ENCODE results near the gene OR10P1.

Gene OR10P1

DNA sequence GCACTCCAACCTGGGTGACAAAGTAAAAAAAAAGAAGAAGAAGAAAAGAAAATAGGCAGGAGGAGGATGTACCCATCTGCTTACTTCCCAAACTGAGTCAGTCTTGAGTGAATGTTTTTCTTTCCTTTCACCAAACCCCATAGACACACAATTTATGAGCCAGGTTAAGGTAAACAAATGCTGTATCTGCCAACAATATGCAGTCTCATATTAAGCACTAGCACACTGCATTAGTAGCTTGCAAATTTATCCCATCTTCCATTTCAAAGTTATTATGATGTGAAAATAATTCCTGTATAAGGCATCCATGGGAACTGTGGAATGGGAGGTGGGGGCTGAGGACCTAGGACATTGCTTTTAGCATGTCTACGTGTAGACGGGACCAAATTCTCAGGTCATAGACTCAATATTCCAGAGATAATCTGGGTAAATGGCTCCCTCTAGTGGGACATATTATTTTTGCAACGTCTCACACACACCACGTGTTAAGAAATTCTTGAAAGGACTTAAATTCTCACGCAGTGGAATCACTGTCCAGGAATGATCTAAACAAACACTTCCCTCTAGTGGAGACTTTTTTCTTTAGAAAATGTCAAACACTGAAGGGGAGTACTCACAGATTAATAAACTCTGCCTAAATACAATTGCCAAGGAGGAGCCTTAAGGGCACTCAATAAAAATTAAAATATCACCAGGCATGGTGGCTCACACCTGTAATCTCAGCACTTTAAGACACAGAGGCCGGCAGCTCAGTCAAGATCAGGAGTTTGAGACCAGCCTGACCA lies 17.1 kb upstream of the OR10P1 start:
- no peak for DNase-seq
- H3K27ac ChIP-seq, result no peak overlapping the region
- peaks cover 0 to 22% (median 16%) of the 10 kb centered on the region in 3 donors for H3K9me3 ChIP-seq

DNA sequence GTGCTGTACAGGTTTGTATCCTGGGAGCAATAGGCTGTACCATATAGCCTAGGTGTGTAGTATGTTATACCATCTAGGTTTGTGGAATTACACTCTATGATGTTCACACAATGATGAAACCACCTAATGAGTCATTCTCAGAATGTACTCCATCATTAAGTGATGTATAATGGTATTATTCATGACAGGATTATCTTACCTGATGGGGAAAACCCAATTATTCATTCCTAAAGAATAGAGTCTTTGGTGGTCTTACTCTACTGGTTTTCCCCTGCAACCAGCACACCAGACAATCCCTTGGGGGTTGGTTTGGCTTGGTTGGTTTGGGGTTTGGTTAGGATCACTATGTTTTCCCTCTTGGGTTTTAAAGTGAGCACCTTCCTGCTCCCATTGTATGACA lies 12.6 kb upstream of the OR10P1 start:
- Histone ChIP-seq H3K4me3 (no peak overlapping the region), H3K4me1 (peaks cover 0 to 6% (median 3%) of the 10 kb centered on the region in 4 donors), H3K9me3 (no peaks in the 10 kb centered on the region), H3K27me3 (no peaks in the 10 kb centered on the region), H3K27ac (no peak overlapping the region), H3K36me3 (no peaks in the 10 kb centered on the region)
- intact Hi-C loops (cut with DNase I; ENCODE audit: low total_unique reads), result no loop called here
- no peak for DNase-seq
- TF ChIP-seq, protein P1, sequence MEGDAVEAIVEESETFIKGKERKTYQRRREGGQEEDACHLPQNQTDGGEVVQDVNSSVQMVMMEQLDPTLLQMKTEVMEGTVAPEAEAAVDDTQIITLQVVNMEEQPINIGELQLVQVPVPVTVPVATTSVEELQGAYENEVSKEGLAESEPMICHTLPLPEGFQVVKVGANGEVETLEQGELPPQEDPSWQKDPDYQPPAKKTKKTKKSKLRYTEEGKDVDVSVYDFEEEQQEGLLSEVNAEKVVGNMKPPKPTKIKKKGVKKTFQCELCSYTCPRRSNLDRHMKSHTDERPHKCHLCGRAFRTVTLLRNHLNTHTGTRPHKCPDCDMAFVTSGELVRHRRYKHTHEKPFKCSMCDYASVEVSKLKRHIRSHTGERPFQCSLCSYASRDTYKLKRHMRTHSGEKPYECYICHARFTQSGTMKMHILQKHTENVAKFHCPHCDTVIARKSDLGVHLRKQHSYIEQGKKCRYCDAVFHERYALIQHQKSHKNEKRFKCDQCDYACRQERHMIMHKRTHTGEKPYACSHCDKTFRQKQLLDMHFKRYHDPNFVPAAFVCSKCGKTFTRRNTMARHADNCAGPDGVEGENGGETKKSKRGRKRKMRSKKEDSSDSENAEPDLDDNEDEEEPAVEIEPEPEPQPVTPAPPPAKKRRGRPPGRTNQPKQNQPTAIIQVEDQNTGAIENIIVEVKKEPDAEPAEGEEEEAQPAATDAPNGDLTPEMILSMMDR (IDR thresholded peaks at IDR 0.05), result no peak

More for the DNA sequence above, 17.1 kb upstream of the OR10P1 start:
- Histone ChIP-seq H3K36me3 (no peaks in the 10 kb centered on the region), H3K4me3 (no peak overlapping the region), H3K4me1 (peaks cover 0 to 6% (median 3%) of the 10 kb centered on the region in 4 donors), H3K27me3 (no peaks in the 10 kb centered on the region)
- intact Hi-C loops (cut with DNase I; ENCODE audit: low total_unique reads), result loop anchor here (5.0 kb wide), 1 partner anchor 427 kb away; no protein-coding TSS in a partner anchor
- TF ChIP-seq, protein P1 (IDR thresholded peaks at IDR 0.05), result peak; percentile 76 to 89

DNA sequence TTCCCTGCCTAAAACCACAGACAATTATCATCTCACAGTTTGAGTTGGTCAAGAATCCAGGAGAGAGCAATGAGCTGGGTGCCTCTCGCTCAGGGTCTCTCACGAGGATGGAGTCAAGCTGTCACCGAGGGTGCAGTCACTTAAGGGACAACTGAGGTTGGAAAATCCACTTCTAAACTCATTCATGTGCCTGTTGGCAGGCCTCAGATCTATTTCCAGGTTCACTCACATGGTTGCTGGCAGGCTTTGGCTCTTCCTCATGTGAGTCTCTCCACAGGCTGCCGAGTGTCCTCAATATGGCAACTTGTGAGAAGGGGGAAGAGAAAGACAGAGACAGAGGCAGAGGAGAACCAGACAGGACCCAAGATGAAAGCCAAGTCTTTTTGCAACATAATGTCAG lies 10.5 kb upstream of the OR10P1 start:
- Histone ChIP-seq H3K27ac (no peak overlapping the region), H3K36me3 (no peaks in the 10 kb centered on the region), H3K4me3 (no peak overlapping the region), H3K27me3 (no peaks in the 10 kb centered on the region), H3K4me1 (no peaks in the 10 kb centered on the region), H3K9me3 (no peaks in the 10 kb centered on the region)
- intact Hi-C loops (cut with DNase I; ENCODE audit: low total_unique reads), result no loop called here
- TF ChIP-seq, protein P1 (IDR thresholded peaks at IDR 0.05), result no peak
- no peak for DNase-seq

DNA sequence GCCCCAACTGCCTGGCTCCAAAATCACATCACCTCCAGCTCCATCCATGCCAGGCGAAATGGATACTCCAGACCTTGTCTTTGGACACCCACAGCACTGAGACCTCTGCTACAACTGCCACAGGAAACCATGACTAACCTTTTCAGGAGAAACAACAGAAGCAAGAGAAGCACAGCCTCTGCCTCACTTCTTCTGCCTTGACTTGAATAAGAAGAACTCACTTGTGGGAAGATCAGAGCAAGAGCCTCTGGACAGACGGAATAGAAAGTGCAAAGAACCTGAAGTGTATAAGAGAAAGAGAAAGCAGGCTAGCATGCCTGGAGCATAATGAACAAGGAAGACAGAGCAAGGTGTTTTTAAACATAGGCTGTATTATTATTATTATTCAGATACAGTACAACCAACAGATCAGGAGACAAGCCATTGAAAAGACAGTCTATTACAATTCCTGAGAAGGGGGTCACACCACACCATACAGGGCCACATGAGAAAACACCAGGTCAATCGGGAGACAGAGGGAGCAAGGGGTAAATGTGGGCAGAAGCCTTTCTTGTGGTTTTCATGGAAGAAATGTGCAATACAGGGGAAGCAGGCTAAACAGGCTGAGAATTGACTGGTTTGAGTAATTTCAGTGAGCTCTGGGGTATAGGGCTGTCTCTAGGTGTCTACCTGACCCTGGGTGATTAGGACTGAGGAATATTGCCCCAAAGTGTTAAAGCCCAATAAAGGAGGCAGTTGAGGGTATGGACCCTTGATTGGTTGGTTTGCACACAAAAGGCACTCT lies 7.4 kb upstream of the OR10P1 start:
- H3K9me3 ChIP-seq, result no peaks in the 10 kb centered on the region
- no peaks in the 10 kb centered on the region for H3K36me3 ChIP-seq
- no peak overlapping the region for H3K4me3 ChIP-seq
- no peak for DNase-seq
- TF ChIP-seq, protein P1 (IDR thresholded peaks at IDR 0.05), result no peak
- no peaks in the 10 kb centered on the region for H3K27me3 ChIP-seq
- H3K27ac ChIP-seq, result no peak overlapping the region
- no peaks in the 10 kb centered on the region for H3K4me1 ChIP-seq
- intact Hi-C loops (cut with DNase I; ENCODE audit: low total_unique reads), result no loop called here

DNA sequence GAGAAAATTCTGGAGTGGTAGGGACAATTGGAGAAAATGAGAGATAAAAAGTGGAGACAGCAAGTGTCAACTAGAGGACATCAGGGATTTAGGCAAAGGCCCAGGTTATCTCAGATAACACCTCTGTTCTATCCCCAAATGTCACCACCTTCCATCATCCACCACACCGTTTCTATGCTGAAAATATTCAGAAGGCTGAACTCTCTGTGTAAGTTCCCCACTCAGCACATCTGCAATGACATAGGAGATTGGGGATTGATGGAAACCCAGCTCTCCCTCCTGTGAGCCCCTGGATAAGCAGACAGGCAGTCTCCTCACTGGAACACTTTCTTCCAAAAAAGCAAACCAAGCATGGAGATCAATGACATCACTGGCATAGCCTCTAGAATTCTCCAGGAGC lies 5.6 kb upstream of the OR10P1 start:
- H3K27me3 ChIP-seq, result no peaks in the 10 kb centered on the region
- intact Hi-C loops (cut with DNase I; ENCODE audit: low total_unique reads), result no loop called here
- no peak overlapping the region for H3K4me3 ChIP-seq
- H3K9me3 ChIP-seq, result no peaks in the 10 kb centered on the region
- no peak overlapping the region for H3K27ac ChIP-seq
- DNase-seq, result no peak
- no peaks in the 10 kb centered on the region for H3K36me3 ChIP-seq
- no peaks in the 10 kb centered on the region for H3K4me1 ChIP-seq
- TF ChIP-seq, protein P1 (IDR thresholded peaks at IDR 0.05), result no peak
